Progenitor cell of endocrine pancreas (in vitro differentiated cells): ENCODE measurements around the gene PTK6. TPM values are rescaled to one million over a fixed set of nuclear protein-coding genes. Genes with fewer than 3 reads are reported as not detected.

ENCODE experiments used
- DNase-seq: peaks from one replicate; pipeline ENCODE4 v3.0.0; 2021; ENCODE audit warnings: low spot score; ENCODE audit not compliant: unreplicated experiment
- H3K27ac Mint-ChIP-seq: 2 replicates; pipeline ENCODE4 v1.8.0; 2021; ENCODE audit warnings: mild to moderate bottlenecking, moderate library complexity, mixed read lengths
- H3K27me3 Mint-ChIP-seq: 2 replicates; pipeline ENCODE4 v1.8.0; 2021; ENCODE audit warnings: mixed read lengths
- H3K36me3 Mint-ChIP-seq: 2 replicates; pipeline ENCODE4 v1.8.0; 2022; ENCODE audit warnings: mixed read lengths; ENCODE audit not compliant: insufficient read depth
- H3K4me1 Mint-ChIP-seq: 2 replicates; pipeline ENCODE4 v1.8.0; 2021; ENCODE audit warnings: low read depth, mixed read lengths
- H3K4me3 Mint-ChIP-seq: 2 replicates; pipeline ENCODE4 v1.8.0; 2021; ENCODE audit warnings: low read depth, mild to moderate bottlenecking, moderate library complexity, mixed read lengths
- H3K9me3 Mint-ChIP-seq: 2 replicates; pipeline ENCODE4 v1.8.0; 2021; ENCODE audit warnings: low read depth, mixed read lengths
- CTCF ChIP-seq: fragments of 200-600 bp; sonication (generic); IDR thresholded peaks from one replicate; pipeline ENCODE4 v1.5.0; 2021; ENCODE audit warnings: antibody characterized with exemption, mild to moderate bottlenecking; ENCODE audit not compliant: unreplicated experiment
- total RNA-seq: library from RNA; stranded (reverse); gene quantifications from 2 replicates; pipeline ENCODE4 v1.2.1, GENCODE V29; 2021

PTK6 gene
- total RNA-seq, 1 donor from 2014 or later: 0.29 TPM

GRCh38 chr20:63544958-63545516 is 7.9 kb upstream of the PTK6 start:
- TF ChIP-seq CTCF: no peak
- no peak for DNase-seq
- H3K27ac Mint-ChIP-seq: no peak overlapping the region
- H3K4me1 Mint-ChIP-seq: peaks cover 3% of the 10 kb centered on the region
- no peak overlapping the region for H3K4me3 Mint-ChIP-seq
- no peaks in the 10 kb centered on the region for H3K9me3 Mint-ChIP-seq
- H3K27me3 Mint-ChIP-seq: peaks cover 15% of the 10 kb centered on the region
- no peaks in the 10 kb centered on the region for H3K36me3 Mint-ChIP-seq

GRCh38 chr20:63544241-63544957 is 7.2 kb upstream of the PTK6 start:
- no peak for DNase-seq
- Mint-ChIP-seq H3K27ac (no peak overlapping the region), H3K27me3 (peaks cover 13% of the 10 kb centered on the region), H3K4me3 (no peak overlapping the region), H3K36me3 (no peaks in the 10 kb centered on the region), H3K9me3 (no peaks in the 10 kb centered on the region), H3K4me1 (peaks cover 3% of the 10 kb centered on the region)
- TF ChIP-seq CTCF: no peak

GRCh38 chr20:63543733-63544132 is 6.6 kb upstream of the PTK6 start:
- no peaks in the 10 kb centered on the region for H3K9me3 Mint-ChIP-seq
- no peak overlapping the region for H3K4me3 Mint-ChIP-seq
- H3K27ac Mint-ChIP-seq: no peak overlapping the region
- no peaks in the 10 kb centered on the region for H3K36me3 Mint-ChIP-seq
- H3K27me3 Mint-ChIP-seq: peaks cover 12% of the 10 kb centered on the region
- H3K4me1 Mint-ChIP-seq: peaks cover 3% of the 10 kb centered on the region
- DNase-seq: no peak
- TF ChIP-seq CTCF: no peak

GRCh38 chr20:63543131-63543530 is 6.0 kb upstream of the PTK6 start:
- DNase-seq: no peak
- H3K4me3 Mint-ChIP-seq: no peak overlapping the region
- peaks cover 3% of the 10 kb centered on the region for H3K4me1 Mint-ChIP-seq
- peaks cover 12% of the 10 kb centered on the region for H3K27me3 Mint-ChIP-seq
- TF ChIP-seq CTCF: no peak
- no peaks in the 10 kb centered on the region for H3K36me3 Mint-ChIP-seq
- H3K27ac Mint-ChIP-seq: no peak overlapping the region
- no peaks in the 10 kb centered on the region for H3K9me3 Mint-ChIP-seq

- Mint-ChIP-seq H3K9me3 (no peaks in the 10 kb centered on the region), H3K27me3 (peaks cover 12% of the 10 kb centered on the region), H3K36me3 (no peaks in the 10 kb centered on the region), H3K4me3 (no peak overlapping the region), H3K4me1 (peaks cover 3% of the 10 kb centered on the region), H3K27ac (no peak overlapping the region)
- no peak for DNase-seq
- no peak for TF ChIP-seq CTCF
Observed at GRCh38 chr20:63542696-63543095, 5.5 kb upstream of the PTK6 start.
